ENCODE results near the gene KRT80.

GRCh38 chr12:52120951-52121823 is 70.6 kb downstream of the KRT80 start:
- TF ChIP-seq CTCF (conservative IDR thresholded peaks at IDR 0.05; ENCODE audit: low read depth in 2 of 2) (no peak), POLR2AphosphoS5 (IDR thresholded peaks at IDR 0.05; ENCODE audit: low read depth) (no peak), REST (IDR thresholded peaks at IDR 0.05; ENCODE audit: unreplicated experiment) (no peak), EZH2 (IDR thresholded peaks at IDR 0.05; ENCODE audit: low read depth, unreplicated experiment) (no peak), ZNF331 (CRISPR knock-in tag; IDR thresholded peaks at IDR 0.05; ENCODE audit: low read depth) (no peak), EZH2phosphoT487 (IDR thresholded peaks at IDR 0.05; ENCODE audit: unreplicated experiment) (no peak), CREB1 (CRISPR knock-in tag; IDR thresholded peaks at IDR 0.05; ENCODE audit: low read depth) (no peak), JUNB (IDR thresholded peaks at IDR 0.05; ENCODE audit: unreplicated experiment) (no peak), STAT1 (IDR thresholded peaks at IDR 0.05; ENCODE audit: unreplicated experiment) (no peak), NANOG (IDR thresholded peaks at IDR 0.05; ENCODE audit: borderline replicate concordance) (no peak), ETS1 (IDR thresholded peaks at IDR 0.05) (no peak), ZNF114 (CRISPR knock-in tag; IDR thresholded peaks at IDR 0.05) (no peak), ZNF462 (CRISPR knock-in tag; IDR thresholded peaks at IDR 0.05) (no peak)

All from GM23338 (cell line).